GM21825 (cell line): Measurements from ENCODE around the gene SEMA3D.
A peak's percentile ranks its signal among the peaks of the same experiment; 100 is the strongest.

Experiments used
- ATAC-seq: cut with Tn5 transposase; IDR thresholded peaks from one replicate; pipeline ENCODE4 v1.9.1; 2021; ENCODE audit warnings: mild to moderate bottlenecking, moderate library complexity; ENCODE audit not compliant: unreplicated experiment

SEMA3D gene

GRCh38 chr7:85186521-85187241 lies at the start of gene SEMA3D:
TSS of gene SEMA3D (minus strand) at chr7:85187056. CDS start at chr7:85121891, 65,165 bp downstream.
- peak; percentile 97 for ATAC-seq

- no peak for ATAC-seq
These were observed 47.9 kb upstream of the SEMA3D start for GRCh38 chr7:85234730-85235129.

- no peak for ATAC-seq
These were observed 45.2 kb upstream of the SEMA3D start for GRCh38 chr7:85232068-85232467.

DNA sequence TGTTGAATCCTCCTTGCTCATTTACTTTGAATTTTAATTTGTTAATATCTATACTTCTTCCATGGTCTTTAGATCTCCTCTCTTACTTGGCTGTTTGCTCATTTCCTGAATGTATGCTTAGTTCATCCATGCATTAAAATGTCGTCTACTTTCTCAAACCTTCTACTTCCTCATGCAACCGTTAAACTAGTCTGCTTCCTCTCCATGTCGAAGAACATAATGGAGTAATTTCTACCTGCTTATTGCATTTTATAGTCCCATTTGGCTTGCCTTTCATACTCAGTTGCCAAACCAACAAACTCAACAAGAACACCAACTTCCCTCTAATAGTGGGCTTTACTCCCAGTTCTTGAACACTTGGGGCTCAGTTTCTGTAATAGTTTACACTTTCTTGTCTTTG lies 43.8 kb upstream of the SEMA3D start:
- ATAC-seq, result no peak

- no peak for ATAC-seq
These were observed 42.7 kb upstream of the SEMA3D start for GRCh38 chr7:85229544-85229943.

GRCh38 chr7:85226361-85227085 lies 39.7 kb upstream of the SEMA3D start:
- ATAC-seq, result no peak

DNA sequence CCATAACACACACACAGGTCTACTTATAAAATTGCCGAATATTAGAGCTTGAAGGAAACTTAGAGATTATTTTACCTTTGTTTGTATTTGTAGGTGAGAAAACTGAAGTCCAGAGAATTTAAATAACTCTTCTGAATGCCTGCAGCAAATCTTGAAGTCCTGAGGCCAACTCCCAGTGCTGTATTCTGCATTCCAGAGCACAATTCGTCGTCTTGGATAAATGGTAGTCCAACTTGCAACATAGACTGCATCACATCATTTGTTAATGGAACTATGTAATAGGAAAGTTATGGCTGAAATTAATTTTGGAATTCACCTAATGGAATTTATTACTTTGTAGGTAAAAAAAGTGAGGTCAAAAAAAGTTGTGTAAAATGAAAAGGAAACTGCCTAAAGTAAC lies 37.3 kb upstream of the SEMA3D start:
- no peak for ATAC-seq

DNA sequence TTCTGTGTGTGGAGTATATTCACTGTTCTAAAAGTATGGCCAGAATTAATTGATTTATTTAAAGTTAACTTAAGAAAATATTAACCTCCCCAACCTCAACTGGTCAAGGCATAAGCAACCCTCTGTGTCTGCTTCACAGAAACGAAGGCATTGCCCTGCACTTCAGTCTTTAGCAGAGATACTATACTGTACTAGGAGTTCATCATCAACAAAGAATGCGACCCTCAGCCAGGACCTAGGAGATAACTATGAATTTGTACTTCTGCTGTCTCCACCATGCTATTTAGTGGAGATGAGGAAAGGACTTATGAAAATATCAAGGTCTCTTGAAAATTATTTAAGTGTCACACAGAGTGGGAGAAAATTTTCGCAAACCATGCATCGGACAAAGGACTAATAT lies 35.7 kb upstream of the SEMA3D start:
- no peak for ATAC-seq

- no peak for ATAC-seq
These were observed 34.9 kb upstream of the SEMA3D start for GRCh38 chr7:85221796-85222195.

GRCh38 chr7:85220651-85221050 lies 33.8 kb upstream of the SEMA3D start:
- ATAC-seq, result no peak

- no peak for ATAC-seq
These were observed 33.2 kb upstream of the SEMA3D start for GRCh38 chr7:85220023-85220422.

DNA sequence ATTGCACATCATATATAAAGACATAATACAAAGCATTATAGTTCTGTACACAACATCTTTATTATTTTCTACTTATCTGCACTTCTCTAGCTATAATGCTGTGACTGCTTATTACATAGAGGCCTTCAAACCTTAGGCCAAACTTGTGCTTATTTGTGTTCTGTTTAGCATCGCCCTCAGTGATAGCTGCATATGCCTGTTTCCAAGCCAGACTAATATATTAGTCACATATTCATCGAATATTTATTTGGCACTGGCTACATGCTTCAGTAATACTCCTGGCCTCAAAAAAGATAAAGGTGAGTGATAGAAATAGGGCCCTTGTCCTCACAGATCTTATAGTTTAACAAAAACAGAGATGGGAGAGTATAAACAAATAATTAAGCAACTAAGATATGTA lies 30.2 kb upstream of the SEMA3D start:
- no peak for ATAC-seq

GRCh38 chr7:85215098-85215497 lies 28.2 kb upstream of the SEMA3D start:
- peak; percentile 86 for ATAC-seq

DNA sequence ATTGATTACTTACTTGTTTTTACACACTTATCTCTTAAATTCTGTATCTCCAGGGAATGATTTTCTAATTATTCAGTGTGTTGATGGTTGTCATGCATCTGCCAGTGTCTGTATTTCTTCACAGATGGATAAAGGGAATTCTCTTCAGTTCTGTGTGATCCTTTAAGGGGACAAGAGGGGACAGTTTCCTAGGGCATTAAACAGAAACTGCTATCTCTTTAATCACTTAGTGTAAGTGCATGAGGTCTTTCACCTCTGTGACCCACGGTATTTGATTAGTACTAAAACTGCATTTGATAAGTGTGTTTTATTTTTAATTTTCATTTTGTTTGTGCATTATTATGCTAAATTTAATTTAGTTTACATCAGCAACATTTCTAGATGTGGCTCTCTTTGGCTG lies 26.6 kb upstream of the SEMA3D start:
- no peak for ATAC-seq

DNA sequence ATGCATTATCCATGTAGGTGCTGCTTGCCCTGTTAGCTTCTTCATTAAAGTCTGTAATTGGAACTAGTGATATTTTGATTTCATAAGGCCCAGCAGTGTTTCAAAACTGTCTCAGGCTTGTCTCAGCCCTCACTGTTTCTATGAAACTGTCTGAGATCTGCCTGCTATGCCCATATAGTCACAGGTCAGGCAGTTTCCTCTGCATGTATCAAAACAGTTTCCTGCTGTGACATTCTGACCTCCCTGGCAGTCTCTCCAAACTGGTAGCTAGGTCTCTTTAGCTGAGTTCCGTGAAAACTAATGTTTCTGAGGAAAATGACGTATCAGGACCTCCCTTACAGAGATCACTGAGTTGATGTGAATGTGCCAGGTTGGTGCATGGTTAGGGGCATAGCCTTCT lies 18.9 kb upstream of the SEMA3D start:
- no peak for ATAC-seq

- no peak for ATAC-seq
These were observed 17.6 kb upstream of the SEMA3D start for GRCh38 chr7:85204496-85204895.

DNA sequence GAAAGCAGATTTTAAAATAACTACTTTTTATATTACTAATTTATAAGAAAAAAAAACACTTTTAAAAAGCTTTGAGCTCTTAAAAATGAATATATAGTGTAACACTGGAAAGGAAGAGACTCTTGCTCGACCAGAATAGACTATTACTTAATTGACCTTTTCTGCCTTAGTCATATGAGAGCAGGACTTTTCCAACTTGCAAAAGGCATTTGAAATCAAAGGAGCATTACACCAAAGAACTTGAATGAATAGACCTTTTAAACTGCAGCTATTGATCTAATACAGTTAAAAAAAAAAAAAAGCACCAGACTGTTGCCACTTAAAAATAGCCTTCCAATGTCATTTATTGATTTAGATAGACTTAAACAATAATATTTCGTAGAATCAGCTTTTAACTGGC lies 17.2 kb upstream of the SEMA3D start:
- no peak for ATAC-seq

DNA sequence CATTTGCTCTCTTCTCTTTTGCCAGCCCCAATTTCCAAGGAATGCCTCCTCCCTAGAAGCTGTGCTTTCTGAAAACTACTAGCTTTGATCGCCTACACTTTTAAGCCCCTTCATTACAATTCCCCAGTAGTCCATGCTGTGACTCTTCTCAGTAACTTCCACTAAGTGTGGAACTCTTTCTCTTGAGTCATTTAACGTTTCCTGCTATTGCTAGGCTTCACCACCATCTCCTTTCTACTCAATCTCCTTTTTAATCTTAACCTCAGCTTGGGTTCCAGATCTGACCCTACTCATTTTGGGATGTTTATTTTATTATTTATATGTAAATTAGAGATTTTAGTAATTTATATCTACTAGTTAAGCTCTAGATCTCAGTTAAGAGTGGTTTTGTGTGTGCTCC lies 14.4 kb upstream of the SEMA3D start:
- no peak for ATAC-seq

DNA sequence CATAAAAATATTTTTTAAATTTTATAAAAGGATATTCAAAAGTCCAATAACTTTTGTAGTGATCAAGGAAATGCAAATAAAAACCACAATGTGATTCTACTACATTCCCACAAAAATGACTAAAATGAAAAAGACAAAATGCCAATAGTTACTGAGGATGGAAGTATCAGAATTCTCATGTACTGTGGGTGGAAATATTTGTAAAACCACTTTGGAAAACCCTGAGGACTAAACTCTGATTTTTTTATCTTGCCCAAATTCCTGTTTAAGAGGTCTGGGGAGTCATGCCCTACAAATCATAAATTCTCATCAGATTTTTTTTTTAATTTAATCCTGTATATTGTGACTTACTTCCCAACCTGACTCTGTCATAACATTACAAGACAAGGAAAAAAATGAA lies 9.8 kb upstream of the SEMA3D start:
- no peak for ATAC-seq

- ATAC-seq, result no peak
These were observed 4.5 kb upstream of the SEMA3D start for GRCh38 chr7:85191383-85191782.

- peak; percentile 25 for ATAC-seq
These were observed 754 bp downstream of the SEMA3D start for GRCh38 chr7:85186083-85186520.

DNA sequence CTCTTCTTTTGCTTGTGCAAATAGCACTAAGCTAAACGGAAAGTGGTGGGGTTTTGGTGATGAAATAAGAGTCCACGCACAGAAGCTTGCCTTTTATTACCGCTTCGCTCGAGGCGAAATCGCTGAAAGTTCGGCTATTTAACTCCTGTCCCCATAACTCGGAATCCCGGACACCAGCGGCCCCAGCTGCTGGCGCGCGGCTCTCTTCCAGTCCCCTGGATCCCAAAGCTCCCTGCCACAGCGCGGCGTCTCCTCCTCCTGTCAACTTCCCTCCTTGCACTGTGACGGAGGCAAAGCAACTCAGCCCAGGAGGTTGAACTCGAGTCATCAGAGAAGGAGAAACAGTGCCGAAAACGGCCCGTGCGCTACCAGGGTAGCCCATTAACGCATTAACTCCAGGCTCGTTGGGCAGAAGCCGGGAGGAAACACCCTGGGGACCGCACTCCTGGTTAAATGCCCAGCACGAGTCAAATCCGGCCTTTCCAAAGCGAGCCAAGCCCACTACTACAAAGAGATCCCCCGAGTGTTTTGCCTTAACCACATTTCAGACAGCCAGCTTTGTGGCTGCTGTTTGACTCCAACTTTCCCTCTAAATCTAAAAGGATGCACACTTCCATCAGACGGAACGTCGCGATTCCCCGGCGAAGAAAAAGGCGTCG lies 1.3 kb downstream of the SEMA3D start:
- ATAC-seq, result no peak
